GM12801 (cell line): ENCODE results near the gene RPL41.

Experiments used
- CTCF ChIP-seq: IDR thresholded peaks from one replicate; pipeline ENCODE4 v1.5.1; 2011; ENCODE audit warnings: control low read depth; ENCODE audit not compliant: insufficient read length; ENCODE audit errors: extremely low read depth

The RPL41 gene

GRCh38 chr12:56117778-56118687 lies 1.6 kb downstream of the RPL41 start, which contains the start of gene ZC3H10:
TSS of gene ZC3H10 (plus strand) at chr12:56118266. CDS start at chr12:56120563, 2,297 bp downstream.
- no peak for TF ChIP-seq CTCF

GRCh38 chr12:56118688-56119357 lies 2.4 kb downstream of the RPL41 start:
- TF ChIP-seq CTCF = no peak

DNA sequence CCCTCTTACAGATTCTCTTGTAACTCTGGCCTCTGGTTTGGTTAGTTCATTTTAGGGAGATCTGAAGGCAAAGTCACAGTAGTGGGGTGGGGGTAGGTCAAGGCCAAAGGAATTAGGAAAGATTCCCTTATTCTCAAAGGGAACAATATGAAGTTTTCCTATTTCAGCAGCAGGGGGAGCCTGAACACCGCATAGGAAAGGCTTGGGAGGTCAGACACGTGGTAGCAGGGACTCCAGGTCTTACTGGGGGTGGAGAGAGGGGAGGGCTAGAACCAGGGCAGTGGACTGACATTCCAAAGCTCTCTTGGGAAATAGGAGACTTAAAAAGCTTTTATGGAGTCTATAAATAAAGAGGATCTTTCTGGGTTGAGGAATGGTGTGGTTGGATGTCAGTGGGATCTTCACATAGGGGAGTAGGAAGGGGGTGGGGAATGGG lies 2.9 kb downstream of the RPL41 start:
- TF ChIP-seq CTCF = no peak

DNA sequence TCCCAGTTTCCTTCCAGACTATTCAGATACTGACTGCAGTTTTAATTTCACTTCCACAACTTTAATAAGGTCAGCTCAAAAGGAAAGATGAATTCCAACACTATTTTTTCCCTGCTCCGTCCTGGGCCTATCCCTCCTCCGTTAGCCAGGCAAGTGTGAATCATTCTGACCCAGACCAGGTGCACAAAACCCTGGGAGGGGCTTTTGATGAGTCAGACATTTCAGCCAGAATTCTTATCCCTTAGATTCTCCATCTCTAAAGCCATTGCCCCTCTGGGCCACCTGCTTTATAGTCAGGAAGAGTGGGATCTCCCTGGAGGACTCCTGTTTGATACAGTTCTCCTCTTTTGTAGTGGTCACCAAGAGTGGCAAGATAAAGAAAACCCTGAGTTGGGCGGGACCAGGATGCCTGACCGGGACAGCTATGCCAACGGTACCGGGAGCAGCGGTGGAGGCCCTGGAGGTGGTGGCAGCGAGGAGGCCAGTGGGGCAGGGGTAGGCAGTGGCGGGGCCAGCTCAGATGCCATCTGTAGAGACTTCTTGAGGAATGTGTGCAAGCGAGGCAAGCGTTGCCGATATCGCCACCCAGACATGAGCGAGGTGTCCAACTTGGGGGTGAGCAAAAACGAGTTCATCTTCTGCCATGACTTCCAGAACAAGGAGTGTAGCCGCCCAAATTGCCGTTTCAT lies 3.9 kb downstream of the RPL41 start:
- no peak for TF ChIP-seq CTCF

DNA sequence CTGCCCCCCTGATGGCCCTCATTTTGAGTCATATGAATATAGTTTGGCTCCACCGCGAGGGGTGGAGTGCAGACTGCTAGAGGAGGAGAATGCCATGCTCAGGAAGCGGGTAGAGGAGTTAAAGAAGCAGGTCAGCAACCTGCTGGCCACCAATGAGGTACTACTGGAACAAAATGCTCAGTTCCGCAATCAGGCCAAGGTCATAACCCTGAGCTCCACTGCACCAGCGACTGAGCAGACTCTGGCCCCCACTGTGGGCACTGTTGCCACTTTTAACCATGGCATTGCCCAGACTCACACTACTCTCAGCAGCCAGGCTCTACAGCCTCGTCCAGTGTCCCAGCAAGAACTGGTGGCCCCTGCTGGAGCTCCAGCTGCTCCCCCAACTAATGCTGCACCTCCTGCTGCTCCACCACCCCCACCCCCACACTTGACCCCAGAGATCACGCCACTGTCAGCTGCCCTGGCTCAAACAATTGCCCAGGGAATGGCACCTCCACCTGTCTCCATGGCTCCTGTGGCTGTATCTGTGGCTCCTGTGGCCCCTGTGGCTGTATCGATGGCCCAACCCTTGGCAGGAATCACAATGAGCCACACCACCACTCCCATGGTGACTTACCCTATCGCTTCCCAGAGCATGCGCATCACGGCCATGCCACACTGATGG lies 4.9 kb downstream of the RPL41 start:
- TF ChIP-seq CTCF = no peak

GRCh38 chr12:56122637-56123036 lies 6.2 kb downstream of the RPL41 start:
- no peak for TF ChIP-seq CTCF

DNA sequence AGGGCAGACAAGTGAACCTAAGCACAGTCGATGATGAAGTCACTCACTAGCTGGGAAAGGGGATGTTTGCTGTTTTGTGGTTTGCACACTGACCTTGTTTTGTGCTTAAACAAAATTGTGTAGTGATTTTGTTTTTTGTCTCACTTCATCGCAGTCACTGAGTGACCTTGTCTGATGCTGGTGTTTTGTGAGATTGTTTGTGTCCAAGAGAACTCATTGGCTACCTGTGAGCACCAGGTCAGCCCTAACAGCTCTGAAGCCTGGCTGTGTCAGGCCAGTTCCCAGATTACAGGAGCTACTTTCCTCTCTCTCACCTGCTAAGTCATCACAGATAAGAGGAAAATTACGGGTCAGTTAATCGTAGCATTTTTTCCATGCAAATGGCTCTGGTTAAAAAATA lies 7.7 kb downstream of the RPL41 start:
- no peak for TF ChIP-seq CTCF
